HG03097 (cell line): ENCODE measurements around the gene ST7.

ENCODE experiments used
- ATAC-seq: cut with Tn5 transposase; IDR thresholded peaks from one replicate; pipeline ENCODE4 v1.9.1; 2021; ENCODE audit not compliant: unreplicated experiment, low FRiP score

ST7 gene

DNA sequence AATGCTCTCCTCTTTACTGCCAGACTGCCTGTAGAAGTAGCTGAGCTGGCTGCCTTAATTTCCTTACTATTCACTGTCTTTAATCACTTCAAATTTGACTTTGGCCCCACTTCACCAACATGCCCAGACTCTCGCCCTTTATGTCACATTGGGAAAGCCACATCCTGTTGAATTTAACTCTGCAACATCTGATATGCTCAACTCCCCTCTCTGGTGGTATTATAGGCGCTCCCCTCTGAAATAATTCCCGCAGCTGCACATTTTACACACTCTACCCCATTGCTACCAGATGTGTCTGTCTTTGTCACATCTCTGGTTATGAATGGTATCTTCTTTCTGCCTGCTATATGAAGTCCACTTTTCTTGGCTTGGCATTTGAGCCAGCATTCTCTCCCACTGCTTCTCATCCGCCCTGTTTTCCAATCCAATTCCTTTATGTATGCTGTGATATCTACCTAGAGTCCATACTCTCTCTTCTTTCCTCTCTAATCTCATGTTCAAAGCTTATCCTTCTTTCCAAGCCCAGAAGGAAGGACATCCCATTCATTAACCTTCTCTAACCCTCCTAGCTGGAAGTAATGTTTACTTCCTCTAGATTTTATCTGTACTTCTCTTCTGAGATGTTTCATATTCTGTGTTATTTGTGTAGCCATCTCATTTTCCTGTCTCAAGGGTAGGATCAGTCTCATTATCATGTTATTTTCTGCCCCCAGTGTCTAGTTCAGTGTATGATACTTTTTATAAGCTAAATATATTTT lies 134.5 kb downstream of the ST7 start:
- no peak for ATAC-seq

DNA sequence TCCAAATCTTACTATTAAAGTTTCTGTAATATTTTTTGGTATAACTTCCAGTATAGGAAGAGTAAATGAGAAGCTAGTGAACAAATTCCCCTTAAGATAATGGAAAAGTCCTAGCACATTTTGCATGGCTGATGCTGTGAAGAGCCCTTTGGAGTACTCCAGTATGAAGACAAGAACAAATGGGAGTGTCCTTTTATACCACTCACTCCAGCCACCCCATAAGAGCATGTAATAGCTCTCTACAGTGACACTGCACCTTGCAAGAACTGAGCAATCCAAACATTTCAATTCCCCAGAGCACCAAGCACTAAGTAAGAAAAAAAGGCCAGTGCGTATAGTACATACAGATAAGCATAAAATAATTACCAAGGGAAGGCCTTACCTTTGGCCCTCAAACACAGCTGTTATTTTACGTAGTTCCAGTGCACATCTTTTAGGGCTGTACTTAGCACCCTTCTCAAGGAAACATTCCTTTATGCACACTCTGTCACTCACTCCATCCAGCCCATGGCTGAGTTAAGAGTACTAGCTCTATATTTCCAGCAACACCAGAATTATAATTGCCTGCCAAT lies 135.4 kb downstream of the ST7 start:
- no peak for ATAC-seq

DNA sequence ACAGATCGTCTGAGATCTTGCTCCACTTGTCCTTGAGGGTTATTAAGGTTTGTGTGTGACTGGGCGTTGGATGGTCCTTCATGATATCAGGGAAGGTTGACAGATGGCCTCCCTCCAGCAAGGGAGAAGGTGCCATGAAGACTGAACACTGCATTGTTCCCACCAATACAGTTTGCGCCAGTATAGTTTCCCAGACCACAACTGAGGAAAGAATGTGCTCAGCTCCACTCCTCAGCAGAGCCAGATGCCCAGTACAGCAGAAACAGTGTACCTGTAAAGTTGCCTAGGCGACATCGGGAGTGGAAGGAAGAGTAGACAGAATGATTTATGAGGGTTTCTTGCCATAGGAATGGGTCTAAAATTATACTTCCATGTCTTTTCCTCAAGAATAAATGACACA lies 137.5 kb downstream of the ST7 start:
- no peak for ATAC-seq

DNA sequence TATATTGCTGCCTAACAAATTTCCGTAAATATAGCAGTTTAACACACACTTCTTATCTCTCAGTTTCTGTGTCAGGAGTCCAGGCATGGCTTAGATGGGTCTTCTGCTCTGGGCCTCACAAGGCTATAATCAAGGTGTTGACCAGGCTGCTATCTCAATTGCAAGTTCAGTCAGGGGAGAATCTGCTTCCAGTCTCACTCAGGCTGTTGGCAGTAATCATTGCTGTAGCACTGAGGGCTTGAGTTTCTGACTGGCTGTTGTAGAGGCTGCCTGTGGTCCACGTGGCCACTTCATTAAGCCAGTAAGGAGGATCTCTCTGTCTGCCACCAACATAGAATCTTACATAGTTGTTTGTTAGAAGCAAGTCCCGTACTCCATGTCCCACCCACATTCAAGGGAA lies 138.4 kb downstream of the ST7 start:
- ATAC-seq = no peak

DNA sequence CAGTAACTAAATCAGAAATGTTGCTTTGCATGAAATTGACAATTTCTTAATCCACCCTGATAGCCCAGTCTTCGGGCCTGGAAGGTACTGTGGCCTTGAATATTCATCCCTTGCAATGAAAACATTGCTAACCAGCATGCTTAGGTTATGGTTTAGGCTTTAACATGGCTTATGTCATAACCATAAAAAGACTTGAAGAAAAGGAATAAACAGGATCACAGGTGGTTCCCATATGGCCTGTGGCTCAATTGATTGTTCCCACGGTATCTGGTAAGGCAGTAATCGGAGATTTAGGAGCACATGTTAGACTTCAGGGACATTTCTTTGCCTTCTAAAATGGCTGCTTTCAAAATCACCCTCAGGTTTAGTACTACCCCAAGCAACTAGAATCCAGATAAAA lies 139.5 kb downstream of the ST7 start:
- ATAC-seq = no peak

DNA sequence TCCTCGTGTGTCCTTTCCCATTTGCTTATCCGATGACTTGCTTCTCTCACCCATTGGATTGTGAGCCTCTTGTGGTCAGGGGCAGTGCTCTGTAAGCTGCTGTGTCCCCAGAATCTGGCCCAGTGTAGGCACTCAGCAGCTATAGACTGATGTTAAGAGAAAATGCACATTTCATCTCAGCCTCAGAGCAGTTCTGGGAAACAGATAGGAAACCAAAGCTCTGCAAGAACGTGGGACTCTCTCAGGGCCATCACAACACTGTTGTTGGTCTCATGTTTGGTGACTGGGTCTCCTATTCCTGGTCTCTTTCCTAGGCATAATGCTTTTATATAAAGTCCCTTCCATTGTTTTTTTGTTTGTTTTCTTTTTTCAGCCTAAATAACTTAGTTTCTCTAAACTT lies 141.2 kb downstream of the ST7 start:
- no peak for ATAC-seq

DNA sequence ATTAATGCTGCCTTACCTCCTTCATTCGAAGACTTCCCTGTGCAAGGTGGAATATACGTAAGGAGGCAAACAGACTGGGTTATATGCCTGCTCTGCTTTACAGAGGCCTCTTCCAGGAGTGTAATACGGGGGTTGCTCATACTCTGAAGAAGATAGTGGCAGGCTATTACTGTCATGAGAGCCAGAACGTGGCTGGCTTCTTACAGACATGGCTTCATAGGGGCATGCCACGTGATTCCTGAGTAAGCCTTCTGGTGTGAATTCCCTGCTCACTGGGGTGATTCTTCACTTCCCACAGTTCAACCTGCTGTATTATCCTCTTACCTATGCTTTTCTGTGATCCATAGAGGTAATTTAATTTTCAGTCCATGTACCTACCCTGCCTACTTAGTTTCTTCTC lies 141.8 kb downstream of the ST7 start:
- no peak for ATAC-seq

DNA sequence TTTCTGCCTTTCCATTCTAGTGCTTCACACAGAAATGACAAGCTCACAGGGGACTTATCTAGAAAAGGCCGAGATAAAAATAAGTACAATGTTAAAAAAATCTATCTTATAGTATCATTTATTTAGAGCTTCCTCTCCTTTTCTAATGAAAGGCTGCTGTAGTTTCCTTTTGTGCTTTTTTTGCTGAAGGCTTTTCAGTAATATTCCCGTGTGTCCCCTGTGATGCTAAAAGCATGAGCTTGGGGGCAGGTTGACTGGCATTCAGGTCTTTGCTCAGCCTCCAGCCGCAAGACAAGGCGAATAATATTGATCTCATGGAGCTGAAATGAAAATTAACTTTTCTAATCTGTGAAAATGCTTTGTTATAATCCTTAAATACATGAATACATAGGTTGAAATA lies 143.0 kb downstream of the ST7 start:
- ATAC-seq = no peak

DNA sequence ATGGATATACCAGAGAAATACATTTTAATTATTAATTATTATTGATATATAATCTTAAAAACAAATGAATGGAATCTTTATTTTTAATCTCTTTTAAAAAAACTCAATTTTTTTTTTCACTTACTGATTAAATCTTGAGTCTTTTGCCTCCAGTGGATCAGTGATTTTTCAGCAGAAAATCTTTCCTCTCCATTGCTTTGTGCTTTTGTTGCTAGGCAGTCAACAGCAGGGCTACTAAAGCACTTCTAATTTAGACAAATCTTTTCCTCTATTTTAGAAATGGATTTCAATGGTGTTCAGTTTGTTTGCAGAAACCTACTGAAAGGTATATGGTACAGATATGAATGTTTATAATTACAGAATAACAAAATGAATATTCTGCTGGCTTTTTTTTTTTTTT lies 143.6 kb downstream of the ST7 start:
- no peak for ATAC-seq

DNA sequence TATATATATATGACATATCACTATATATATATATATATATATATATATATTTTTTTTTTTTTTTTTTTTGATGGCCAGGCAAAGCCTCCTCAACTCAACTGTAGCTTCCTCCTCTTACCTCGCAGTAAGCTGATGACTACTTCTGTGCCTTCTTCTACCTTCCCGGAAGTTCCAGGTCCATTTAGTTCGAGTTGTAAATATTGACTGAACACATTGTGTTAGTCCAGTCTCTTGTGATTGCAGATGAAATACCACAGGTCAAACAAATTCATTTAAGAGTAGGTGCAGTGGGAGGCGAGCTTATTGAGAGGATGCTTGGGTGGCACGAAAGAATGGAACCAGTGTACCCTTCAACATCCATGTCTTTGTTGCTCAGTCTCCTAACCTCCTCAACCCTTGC lies 144.6 kb downstream of the ST7 start:
- no peak for ATAC-seq

DNA sequence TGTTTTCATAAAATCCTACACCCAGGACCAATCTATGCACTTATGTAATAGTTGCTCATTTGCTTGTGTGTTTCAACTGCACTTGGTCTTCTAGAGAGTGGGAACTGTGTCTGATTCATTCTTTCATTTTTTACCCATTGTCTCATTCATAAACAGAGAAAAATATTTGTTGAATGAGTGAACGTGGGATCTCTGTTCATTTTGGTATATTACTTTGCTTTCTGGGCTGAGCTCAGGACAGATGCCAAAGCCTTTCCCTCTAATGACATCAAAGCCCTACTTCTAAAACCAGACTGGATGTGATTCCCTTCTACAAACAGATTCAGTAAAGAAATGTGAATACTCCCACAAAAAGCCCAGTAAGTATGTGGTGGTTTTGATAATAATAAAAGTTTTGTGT lies 145.2 kb downstream of the ST7 start:
- no peak for ATAC-seq

DNA sequence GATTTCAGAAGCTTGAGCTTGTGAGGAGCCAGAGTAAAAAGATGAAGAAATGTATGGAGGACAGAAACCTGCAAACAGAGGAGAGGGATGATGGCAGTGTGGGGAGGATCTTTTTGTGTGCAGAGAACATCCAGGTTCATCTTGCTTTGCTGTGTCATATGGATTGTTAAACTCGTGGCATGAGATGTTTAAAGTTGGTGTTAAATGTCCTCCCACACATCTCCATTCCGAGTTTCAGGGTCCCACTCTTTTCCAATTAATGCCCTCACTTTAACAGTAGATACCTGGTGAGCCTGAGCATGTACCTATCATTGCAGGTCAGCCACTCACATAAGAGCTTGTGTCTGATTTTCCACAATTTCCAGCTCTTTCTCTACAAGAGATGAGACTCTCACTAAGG lies 147.7 kb downstream of the ST7 start:
- ATAC-seq = no peak

DNA sequence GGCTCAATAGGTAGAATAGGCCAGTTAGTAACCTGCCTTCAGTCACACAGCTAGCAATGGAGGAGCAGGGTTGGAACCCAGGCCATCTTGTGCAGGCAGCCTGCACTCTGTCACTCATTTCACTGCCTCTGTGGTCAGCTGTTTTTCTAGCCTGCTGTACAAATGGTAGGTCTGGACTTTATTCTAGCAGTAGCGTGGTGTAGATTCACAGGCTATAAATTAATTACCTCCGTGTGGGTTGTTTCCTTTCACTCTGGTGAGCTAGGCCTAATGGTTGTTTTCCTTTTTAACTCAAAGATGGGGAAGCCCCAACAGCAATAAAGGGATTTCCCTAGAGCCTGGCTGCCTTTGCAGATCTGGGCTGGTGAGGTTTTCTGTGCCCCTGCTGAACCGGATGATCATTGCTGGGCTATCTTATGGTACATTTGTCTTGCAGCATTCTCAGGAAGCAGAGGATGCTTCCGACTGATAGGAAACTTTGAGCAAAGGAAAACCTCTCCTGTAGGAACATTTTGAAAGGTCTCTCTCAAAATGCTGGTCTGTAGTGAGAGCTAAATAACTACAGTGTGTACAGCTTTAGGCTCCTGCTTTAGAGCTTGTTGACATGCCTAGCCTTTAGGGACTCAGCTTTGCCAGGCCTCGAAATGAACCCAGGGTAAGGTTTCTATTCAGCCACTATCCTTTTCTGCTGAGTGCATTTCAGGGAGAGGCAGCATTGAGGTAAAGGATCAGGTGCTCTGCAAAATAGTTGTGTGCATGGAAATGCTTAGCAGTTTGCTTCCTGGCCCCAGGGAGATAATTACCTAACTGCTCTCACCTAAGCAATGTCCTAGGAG lies 157.4 kb downstream of the ST7 start:
- peak; percentile 99 for ATAC-seq

DNA sequence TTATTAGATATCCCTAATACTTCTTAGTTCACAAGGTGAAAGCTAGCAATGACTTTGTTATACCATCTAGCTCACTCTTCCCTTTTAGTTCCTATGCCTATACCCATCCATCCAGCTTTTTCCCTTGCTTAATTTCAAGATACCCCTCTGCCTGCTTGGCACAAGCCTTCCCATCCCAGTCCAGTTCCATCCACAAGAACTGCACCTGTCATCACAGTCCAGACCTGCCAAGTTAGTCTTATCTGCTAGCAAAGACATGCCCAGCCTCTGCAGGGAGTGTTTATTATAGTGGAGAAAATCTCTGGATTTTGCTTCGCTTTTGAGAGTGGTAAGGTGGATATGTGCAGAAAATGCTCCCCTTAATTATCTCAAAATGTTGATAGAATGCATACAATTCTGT lies 158.2 kb downstream of the ST7 start:
- no peak for ATAC-seq

DNA sequence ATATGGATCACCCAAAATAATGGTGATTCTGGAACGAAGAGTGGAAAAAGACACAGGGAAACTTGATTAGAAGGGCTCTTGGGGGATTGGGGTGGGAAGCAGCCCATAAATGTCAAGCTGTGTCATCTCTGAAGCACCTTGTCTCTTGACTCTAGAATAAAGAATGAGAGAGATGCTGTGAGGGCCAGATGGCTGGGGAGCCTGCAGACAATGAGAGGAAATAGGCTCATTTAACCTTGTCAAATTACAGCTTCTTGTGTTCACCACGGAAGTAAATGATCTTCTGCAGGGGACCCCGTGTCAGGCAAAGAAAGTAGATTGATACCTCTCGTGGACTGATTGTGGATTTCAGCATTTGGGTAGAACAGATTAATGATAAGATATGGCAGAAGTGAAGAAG lies 159.3 kb downstream of the ST7 start:
- no peak for ATAC-seq

DNA sequence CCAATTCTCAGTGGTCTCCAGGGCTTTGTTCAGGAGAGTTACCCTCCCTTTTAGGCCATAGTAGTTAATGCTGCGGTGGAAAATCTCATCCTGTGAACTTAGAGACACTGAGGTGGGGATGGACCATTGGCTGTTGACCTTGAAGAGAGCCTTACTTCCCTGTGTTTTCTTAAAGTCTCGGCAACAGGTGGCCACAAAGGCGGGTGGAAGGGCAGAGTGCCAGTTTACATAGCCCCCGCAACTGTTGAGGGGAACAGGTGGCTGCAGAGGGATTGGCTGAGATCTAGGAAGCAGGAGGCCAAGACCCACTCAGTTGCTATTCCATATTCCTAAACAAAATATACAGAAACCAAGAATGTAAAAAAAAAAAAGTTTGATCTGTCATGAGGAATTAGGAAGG lies 160.6 kb downstream of the ST7 start:
- no peak for ATAC-seq

DNA sequence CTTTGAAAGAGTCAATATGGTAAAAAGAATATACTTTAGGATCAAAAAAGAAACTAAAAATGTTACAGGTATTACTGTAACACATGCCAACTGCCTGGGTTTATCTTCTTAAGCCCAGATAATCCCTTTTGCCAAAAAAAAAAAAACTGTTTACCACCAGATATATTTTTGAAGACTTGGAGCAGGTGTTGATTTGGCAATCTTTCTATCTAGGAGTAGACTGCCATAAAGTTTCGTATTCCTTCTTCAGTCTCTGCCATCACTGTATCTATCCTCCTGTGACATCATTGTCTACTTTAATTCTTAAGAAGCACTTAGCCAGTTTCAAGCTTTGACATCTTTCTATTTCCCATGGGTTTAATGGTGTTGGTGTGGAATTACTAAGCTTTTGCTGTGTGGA lies 161.0 kb downstream of the ST7 start:
- ATAC-seq = no peak

DNA sequence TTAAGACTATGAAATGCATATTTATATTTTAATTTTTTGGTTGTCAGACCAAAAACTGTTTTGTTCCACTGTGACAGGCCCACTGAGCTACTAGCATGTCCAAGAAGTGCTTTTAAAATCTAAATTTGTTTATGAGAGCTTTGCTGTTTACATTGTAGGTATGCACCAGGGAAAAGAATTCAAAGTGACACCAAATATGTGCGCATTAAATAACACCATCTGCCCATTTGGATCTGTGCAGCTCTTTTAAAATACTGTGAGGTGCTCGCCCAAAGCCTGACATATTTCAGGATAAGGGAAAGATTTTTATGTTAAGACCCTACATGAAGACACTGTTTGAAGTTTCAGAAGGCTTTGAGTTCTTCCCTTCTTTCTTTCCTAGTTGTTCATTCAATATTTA lies 162.9 kb downstream of the ST7 start:
- no peak for ATAC-seq

DNA sequence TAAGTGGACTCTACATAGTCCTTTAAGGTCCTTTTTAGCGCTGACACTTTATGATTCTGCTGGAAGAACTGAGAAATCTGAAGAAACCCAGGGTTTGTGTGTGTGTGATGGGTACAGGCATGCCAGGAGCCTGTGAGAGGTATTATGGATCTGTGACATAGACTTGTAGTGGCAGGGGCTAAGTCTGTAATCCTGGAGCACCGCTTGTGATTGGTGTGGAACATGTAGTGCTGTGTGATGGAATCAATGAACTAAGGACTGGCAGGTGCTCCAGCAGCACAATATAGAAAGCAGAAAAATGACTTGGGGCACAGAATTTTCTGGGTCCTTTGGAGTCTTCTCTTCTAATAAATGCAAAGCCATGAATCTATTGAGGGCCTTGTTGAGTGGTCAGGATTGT lies 163.9 kb downstream of the ST7 start:
- ATAC-seq = no peak

DNA sequence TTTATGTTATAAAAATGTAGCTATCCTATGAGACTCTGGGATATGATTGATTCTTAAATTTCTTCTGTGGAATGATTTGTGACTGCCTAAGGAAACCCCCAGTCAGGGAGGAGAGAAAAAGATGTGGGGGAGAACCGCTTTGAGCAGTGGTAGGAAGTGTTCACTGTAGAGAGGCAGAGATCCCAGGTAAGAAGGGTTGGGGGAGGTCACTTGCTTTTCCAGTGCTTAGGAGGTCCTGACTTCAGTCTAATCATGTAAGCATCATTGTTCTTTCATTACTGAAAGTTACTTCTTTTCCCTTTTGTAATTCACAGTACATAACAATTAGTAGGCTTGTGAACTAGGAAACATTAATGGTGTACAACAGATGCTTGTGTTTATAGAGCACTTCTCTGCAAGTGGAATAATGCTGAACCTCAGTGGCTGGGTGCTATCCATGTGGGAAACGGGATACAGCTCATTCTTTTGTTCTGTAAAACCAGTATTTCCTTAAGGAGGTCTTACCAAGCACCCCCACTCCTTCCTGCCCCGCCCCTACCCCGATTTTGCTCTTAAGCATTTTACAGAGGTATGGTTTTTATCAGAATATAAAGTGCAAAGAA lies 165.4 kb downstream of the ST7 start:
- ATAC-seq = no peak

DNA sequence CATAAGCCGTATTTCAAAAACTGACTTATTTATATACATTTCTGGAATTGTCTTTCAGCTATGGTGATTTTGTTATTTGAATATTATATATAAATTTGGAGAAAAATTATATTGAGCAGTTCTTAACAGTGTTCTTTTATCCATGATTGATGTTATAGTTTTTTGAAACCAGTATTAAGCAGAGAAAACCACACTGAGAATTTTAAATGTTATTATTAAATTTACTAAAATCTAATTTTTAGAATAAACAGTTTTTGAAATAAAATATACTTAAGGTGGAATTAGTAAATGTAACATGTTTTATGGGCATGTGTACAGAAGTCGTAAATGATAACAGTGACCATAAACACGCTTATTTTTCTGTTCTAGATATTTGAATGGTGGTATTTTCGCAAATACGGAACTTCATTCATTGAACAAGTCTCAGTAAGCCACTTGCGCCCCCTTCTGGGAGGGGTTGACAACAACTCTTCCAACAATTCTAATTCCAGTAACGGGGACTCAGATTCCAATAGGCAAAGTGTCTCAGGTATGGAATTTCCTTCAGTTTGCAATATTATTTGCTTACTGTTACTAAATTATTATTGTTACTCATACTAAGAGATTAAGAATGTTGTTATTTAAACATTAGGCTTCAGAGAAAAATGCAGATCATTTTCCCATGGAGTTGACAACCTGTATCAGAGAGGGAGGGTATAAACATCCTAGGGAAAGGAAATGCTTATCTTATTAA lies 166.1 kb downstream of the ST7 start:
- no peak for ATAC-seq
